A549 (cell line): ENCODE results near the gene CCNO.

Source experiments
- BHLHE40 ChIP-seq: IDR thresholded peaks from 2 replicates; pipeline ENCODE4 v1.6.1; 2012; ENCODE audit warnings: low read depth, low read length, inconsistent platforms
- CBX2 ChIP-seq: fragments of 200-600 bp; sonication (generic); IDR thresholded peaks from 2 replicates; pipeline ENCODE4 v1.6.1; 2016; ENCODE audit warnings: low read depth, mild to moderate bottlenecking, borderline replicate concordance
- EP300 ChIP-seq, 2 experiments: fragments of >200 bp; sonication (Bioruptor Twin); formaldehyde crosslinking; IDR thresholded peaks; 2 replicates in 1 of 2; 3 replicates in 1 of 2; pipeline ENCODE4 v1.6.1; 2016 to 2017
- ESRRA ChIP-seq: fragments of 150-350 bp; IDR thresholded peaks from 2 replicates; pipeline ENCODE4 v1.6.1; 2014; ENCODE audit warnings: mild to moderate bottlenecking, low read length, borderline replicate concordance
- FOSL2 ChIP-seq, 2 experiments: fragments of 450-650 bp in 1 of 2; fragments of >200 bp in 1 of 2; sonication (Bioruptor Twin) in 1 of 2; formaldehyde crosslinking; IDR thresholded peaks; 2 replicates each; pipeline versions ENCODE4 v1.5.0 to v1.6.1; 2016 to 2020; ENCODE audit warnings: mild to moderate bottlenecking in 1 of 2, moderate library complexity in 1 of 2
- JUN ChIP-seq, 2 experiments: fragments of >200 bp; sonication (Bioruptor Twin); formaldehyde crosslinking; IDR thresholded peaks; 2 replicates in 1 of 2; 3 replicates in 1 of 2; pipeline ENCODE4 v1.6.1; 2016 to 2017
- POLR2A ChIP-seq: IDR thresholded peaks from 2 replicates; pipeline ENCODE4 v1.6.1; 2012; ENCODE audit warnings: mild to moderate bottlenecking, low read length
- RAD21 ChIP-seq, 2 experiments: fragments of >200 bp in 1 of 2; sonication (Bioruptor Twin) in 1 of 2; formaldehyde crosslinking in 1 of 2; IDR thresholded peaks in 1 of 2; conservative IDR thresholded peaks in 1 of 2; 2 replicates in 1 of 2; 3 replicates in 1 of 2; pipeline ENCODE4 v1.6.1; 2012 to 2018; ENCODE audit warnings: inconsistent platforms in 1 of 2
- RNF2 ChIP-seq: fragments of 200-600 bp; sonication (generic); IDR thresholded peaks from 2 replicates; pipeline ENCODE4 v1.6.1; 2016; ENCODE audit warnings: low read depth, mild to moderate bottlenecking, antibody characterized with exemption, moderate library complexity, borderline replicate concordance
- USF2 ChIP-seq: fragments of 450-650 bp; IDR thresholded peaks from 2 replicates; pipeline ENCODE4 v1.6.1; 2014; ENCODE audit warnings: antibody characterized with exemption
- ZC3H11A ChIP-seq: fragments of 450-650 bp; IDR thresholded peaks from 2 replicates; pipeline ENCODE4 v1.6.1; 2014; ENCODE audit warnings: antibody characterized with exemption, mild to moderate bottlenecking
- TF ChIP-seq, protein P1 (sequence below): fragments of >200 bp; sonication (Bioruptor Twin); formaldehyde crosslinking; IDR thresholded peaks from 3 replicates; pipeline ENCODE4 v1.5.1; 2016
- TF ChIP-seq, protein P2 (sequence below): IDR thresholded peaks from 2 replicates; pipeline ENCODE4 v1.6.1; 2012

DNA sequence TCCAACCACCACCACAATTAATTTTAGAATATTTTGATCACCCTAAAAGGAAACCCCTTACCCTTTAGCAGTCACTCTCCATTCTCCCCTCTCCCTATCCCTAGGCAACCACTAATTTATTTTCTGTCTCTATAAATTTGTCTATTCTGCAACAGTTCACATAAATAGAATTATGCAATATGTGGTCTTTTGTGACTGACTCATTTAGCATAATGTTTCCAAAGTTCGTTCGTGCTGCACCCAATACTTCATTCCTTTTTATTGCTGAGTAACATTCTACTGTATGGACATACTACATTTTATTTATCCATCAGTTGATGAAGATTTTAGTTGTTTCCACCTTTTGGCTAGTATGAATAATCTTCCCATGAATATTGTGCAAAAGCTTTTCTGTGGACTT, 42.2 kb downstream of the CCNO start:
- TF ChIP-seq, protein P1, sequence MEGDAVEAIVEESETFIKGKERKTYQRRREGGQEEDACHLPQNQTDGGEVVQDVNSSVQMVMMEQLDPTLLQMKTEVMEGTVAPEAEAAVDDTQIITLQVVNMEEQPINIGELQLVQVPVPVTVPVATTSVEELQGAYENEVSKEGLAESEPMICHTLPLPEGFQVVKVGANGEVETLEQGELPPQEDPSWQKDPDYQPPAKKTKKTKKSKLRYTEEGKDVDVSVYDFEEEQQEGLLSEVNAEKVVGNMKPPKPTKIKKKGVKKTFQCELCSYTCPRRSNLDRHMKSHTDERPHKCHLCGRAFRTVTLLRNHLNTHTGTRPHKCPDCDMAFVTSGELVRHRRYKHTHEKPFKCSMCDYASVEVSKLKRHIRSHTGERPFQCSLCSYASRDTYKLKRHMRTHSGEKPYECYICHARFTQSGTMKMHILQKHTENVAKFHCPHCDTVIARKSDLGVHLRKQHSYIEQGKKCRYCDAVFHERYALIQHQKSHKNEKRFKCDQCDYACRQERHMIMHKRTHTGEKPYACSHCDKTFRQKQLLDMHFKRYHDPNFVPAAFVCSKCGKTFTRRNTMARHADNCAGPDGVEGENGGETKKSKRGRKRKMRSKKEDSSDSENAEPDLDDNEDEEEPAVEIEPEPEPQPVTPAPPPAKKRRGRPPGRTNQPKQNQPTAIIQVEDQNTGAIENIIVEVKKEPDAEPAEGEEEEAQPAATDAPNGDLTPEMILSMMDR = no peak
- TF ChIP-seq FOSL2 (IDR thresholded peaks at IDR 0.05) (no peak), FOSL2 (CRISPR knock-in tag; IDR thresholded peaks at IDR 0.05) (no peak), POLR2A (no peak), RNF2 (no peak), CBX2 (no peak), RAD21 (conservative IDR thresholded peaks at IDR 0.05 in 1 of 2, IDR thresholded peaks at IDR 0.05 in 1 of 2) (no peak), ZC3H11A (no peak), ESRRA (no peak), JUN (IDR thresholded peaks at IDR 0.05) (no peak), EP300 (IDR thresholded peaks at IDR 0.05) (no peak), USF2 (no peak), BHLHE40 (no peak)
- TF ChIP-seq, protein P2, sequence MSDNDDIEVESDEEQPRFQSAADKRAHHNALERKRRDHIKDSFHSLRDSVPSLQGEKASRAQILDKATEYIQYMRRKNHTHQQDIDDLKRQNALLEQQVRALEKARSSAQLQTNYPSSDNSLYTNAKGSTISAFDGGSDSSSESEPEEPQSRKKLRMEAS = no peak
